GM12875 (cell line): ENCODE data around the gene HNRNPC.

ENCODE experiments used
- H3K4me3 ChIP-seq: one replicate; pipeline ENCODE4 v1.5.1; 2011; ENCODE audit warnings: low read depth, low read length, control low read depth
- CTCF ChIP-seq: IDR thresholded peaks from 2 replicates; pipeline ENCODE4 v1.5.1; 2011; ENCODE audit warnings: low read depth, mild to moderate bottlenecking, control low read depth, inconsistent platforms, low read length, moderate library complexity, borderline replicate concordance; ENCODE audit not compliant: insufficient read depth

HNRNPC gene

GRCh38 chr14:21238823-21239518, 30.3 kb downstream of the HNRNPC start:
- no peak for TF ChIP-seq CTCF
- H3K4me3 ChIP-seq, result no peak overlapping the region

GRCh38 chr14:21236948-21237797, 32.1 kb downstream of the HNRNPC start:
- H3K4me3 ChIP-seq, result no peak overlapping the region
- TF ChIP-seq CTCF, result no peak

GRCh38 chr14:21234112-21234511, 35.1 kb downstream of the HNRNPC start:
- TF ChIP-seq CTCF, result no peak

GRCh38 chr14:21233457-21234076, 35.7 kb downstream of the HNRNPC start:
- H3K4me3 ChIP-seq, result no peak overlapping the region
- no peak for TF ChIP-seq CTCF

More at GRCh38 chr14:21234112-21234511, 35.1 kb downstream of the HNRNPC start:
- no peak overlapping the region for H3K4me3 ChIP-seq

GRCh38 chr14:21231020-21231652, 38.1 kb downstream of the HNRNPC start:
- H3K4me3 ChIP-seq, result no peak overlapping the region
- TF ChIP-seq CTCF, result no peak

- no peak overlapping the region for H3K4me3 ChIP-seq
- no peak for TF ChIP-seq CTCF
Measured at GRCh38 chr14:21229821-21230220, 39.4 kb downstream of the HNRNPC start.
